Neural crest cell (in vitro differentiated cells): Measurements from ENCODE around the gene SGMS2. TPM values are rescaled to one million over a fixed set of nuclear protein-coding genes. Genes with fewer than 3 reads are reported as not detected.

ENCODE experiments used
- DNase-seq: peaks from one replicate; pipeline ENCODE4 v3.0.0; 2021; ENCODE audit warnings: low read depth, mixed read lengths, low spot score
- H3K27ac Mint-ChIP-seq: one replicate; pipeline ENCODE4 v1.8.0; 2021; ENCODE audit warnings: mild to moderate bottlenecking, mixed read lengths; ENCODE audit not compliant: unreplicated experiment
- H3K27me3 Mint-ChIP-seq: 2 replicates; pipeline ENCODE4 v1.8.0; 2021; ENCODE audit warnings: low read depth, mild to moderate bottlenecking, mixed read lengths
- H3K36me3 Mint-ChIP-seq: 2 replicates; pipeline ENCODE4 v1.8.0; 2021; ENCODE audit warnings: low read depth, mild to moderate bottlenecking, mixed read lengths
- H3K4me1 Mint-ChIP-seq: 2 replicates; pipeline ENCODE4 v1.8.0; 2021; ENCODE audit warnings: mixed read lengths
- H3K4me3 Mint-ChIP-seq: one replicate; pipeline ENCODE4 v1.8.0; 2021; ENCODE audit warnings: mild to moderate bottlenecking, mixed read lengths
- H3K9me3 Mint-ChIP-seq: 2 replicates; pipeline ENCODE4 v1.8.0; 2021; ENCODE audit warnings: mixed read lengths
- CTCF ChIP-seq: fragments of 200-600 bp; sonication (generic); conservative IDR thresholded peaks from 2 replicates; pipeline ENCODE4 v1.5.0; 2021; ENCODE audit warnings: antibody characterized with exemption, mild to moderate bottlenecking
- total RNA-seq: library from RNA; stranded (reverse); gene quantifications from 2 replicates; pipeline ENCODE4 v1.2.1, GENCODE V29; 2021

SGMS2 gene
- total RNA-seq, 1 donor from 2014 or later = 1.4 TPM

DNA sequence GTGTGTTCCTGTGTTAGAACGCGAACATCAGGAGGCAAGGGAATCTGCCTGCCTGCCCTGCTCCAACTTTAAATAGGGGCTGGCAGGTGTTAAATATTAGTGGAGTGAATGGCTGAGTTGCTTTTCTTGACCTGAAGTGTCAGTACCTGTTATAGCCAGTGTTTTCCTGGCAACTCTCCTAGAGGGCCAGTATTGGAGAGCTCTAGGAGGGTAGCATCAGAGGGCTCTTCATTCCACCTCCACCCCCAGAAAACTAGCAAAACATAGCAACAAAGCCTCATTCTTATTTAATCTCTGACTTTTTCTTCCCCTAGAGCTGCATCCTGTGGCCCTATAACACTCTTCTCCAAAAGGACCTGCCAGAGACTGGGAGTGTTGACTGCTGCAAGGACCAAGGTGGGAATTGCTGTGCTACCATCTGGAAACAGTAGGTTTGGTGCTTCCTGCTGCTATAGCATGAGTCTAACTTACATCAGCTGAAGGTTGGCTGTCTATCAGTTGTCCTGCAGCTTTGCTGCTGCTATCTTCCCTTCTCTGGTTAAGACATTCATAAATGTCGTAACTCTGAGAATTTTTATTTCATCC is 33.5 kb downstream of the SGMS2 start:
- Mint-ChIP-seq H3K4me3 (no peak overlapping the region), H3K4me1 (peaks cover 12% of the 10 kb centered on the region), H3K27ac (no peak overlapping the region), H3K9me3 (no peaks in the 10 kb centered on the region), H3K27me3 (no peaks in the 10 kb centered on the region), H3K36me3 (no peaks in the 10 kb centered on the region)
- no peak for DNase-seq
- TF ChIP-seq CTCF = no peak

- Mint-ChIP-seq H3K27me3 (no peaks in the 10 kb centered on the region), H3K9me3 (no peaks in the 10 kb centered on the region), H3K27ac (no peak overlapping the region), H3K4me1 (peaks cover 10% of the 10 kb centered on the region), H3K36me3 (no peaks in the 10 kb centered on the region), H3K4me3 (no peak overlapping the region)
- no peak for DNase-seq
- no peak for TF ChIP-seq CTCF
Measured at GRCh38 chr4:107862658-107863057, 37.9 kb downstream of the SGMS2 start.

DNA sequence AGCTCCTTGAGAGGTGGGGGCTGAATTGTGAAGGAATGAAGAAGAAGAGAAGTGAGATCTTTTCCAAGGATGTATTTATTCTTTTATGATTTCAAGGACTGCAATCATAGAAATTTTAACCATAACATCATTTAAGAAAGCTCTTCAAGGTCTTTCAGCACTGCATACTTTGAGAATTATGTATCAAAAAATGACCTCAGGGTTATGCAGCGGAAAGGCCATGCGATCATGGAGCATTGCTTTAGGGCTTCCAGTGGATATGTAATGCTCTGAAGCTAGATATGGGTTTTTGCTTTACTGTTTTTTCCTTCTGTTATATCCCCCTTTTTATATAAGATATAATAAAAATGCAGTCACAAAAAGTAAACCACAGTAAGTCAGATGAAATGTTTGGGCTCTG is 38.7 kb downstream of the SGMS2 start:
- Mint-ChIP-seq H3K9me3 (no peaks in the 10 kb centered on the region), H3K4me1 (peaks cover 5% of the 10 kb centered on the region), H3K27ac (no peak overlapping the region), H3K4me3 (no peak overlapping the region), H3K36me3 (no peaks in the 10 kb centered on the region), H3K27me3 (no peaks in the 10 kb centered on the region)
- DNase-seq = no peak
- TF ChIP-seq CTCF = no peak

GRCh38 chr4:107863850-107864371 is 39.2 kb downstream of the SGMS2 start:
- H3K9me3 Mint-ChIP-seq = no peaks in the 10 kb centered on the region
- no peak for DNase-seq
- H3K4me3 Mint-ChIP-seq = no peak overlapping the region
- H3K36me3 Mint-ChIP-seq = no peaks in the 10 kb centered on the region
- H3K27me3 Mint-ChIP-seq = no peaks in the 10 kb centered on the region
- peaks cover 5% of the 10 kb centered on the region for H3K4me1 Mint-ChIP-seq
- no peak for TF ChIP-seq CTCF
- H3K27ac Mint-ChIP-seq = no peak overlapping the region

- no peaks in the 10 kb centered on the region for H3K9me3 Mint-ChIP-seq
- no peak for TF ChIP-seq CTCF
- H3K4me1 Mint-ChIP-seq = no peaks in the 10 kb centered on the region
- no peak overlapping the region for H3K4me3 Mint-ChIP-seq
- no peaks in the 10 kb centered on the region for H3K36me3 Mint-ChIP-seq
- no peak for DNase-seq
- no peaks in the 10 kb centered on the region for H3K27me3 Mint-ChIP-seq
- no peak overlapping the region for H3K27ac Mint-ChIP-seq
Measured at GRCh38 chr4:107866726-107867125, 42.0 kb downstream of the SGMS2 start.
